Right lobe of liver (tissue), 6 donors: Measurements from ENCODE around the gene SIM2. TPM values are rescaled to one million over a fixed set of nuclear protein-coding genes. Genes with fewer than 3 reads are reported as not detected.

ENCODE experiments used
- ATAC-seq, 4 donors: fragments of 200-7000 bp; cut with Tn5 transposase; one replicate each; pipeline ENCODE4 v1.9.1; 2020; ENCODE audit warnings: mild to moderate bottlenecking in 4 of 4, moderate library complexity in 4 of 4
- DNase-seq, 3 donors: peaks; one replicate each; pipeline ENCODE4 v3.0.0-alpha.2; 2020
- H3K27ac ChIP-seq, 3 donors: fragments of 200-600 bp; one replicate each; pipeline ENCODE4 v1.8.0; 2022
- H3K27me3 ChIP-seq, 2 donors: fragments of 200-600 bp; one replicate each; pipeline ENCODE4 v1.8.0; 2022
- H3K36me3 ChIP-seq, 4 donors: fragments of 200-600 bp; sonication (generic) in 1 of 4; one replicate each; pipeline versions ENCODE4 v1.5.1 to v1.8.0; 2017 to 2022; ENCODE audit warnings: control low read depth in 1 of 4
- H3K4me1 ChIP-seq, 4 donors: fragments of 200-600 bp; sonication (generic) in 1 of 4; one replicate each; pipeline versions ENCODE4 v1.5.1 to v1.8.0; 2017 to 2022; ENCODE audit warnings: control low read depth in 1 of 4
- H3K4me3 ChIP-seq, 3 donors: fragments of 200-600 bp; one replicate each; pipeline ENCODE4 v1.8.0; 2022
- H3K9me3 ChIP-seq, 4 donors: fragments of 200-600 bp; sonication (generic) in 1 of 4; one replicate each; pipeline versions ENCODE4 v1.5.1 to v1.8.0; 2017 to 2022; ENCODE audit warnings: control low read depth in 1 of 4
- CTCF ChIP-seq, 4 donors: fragments of 200-600 bp in 3 of 4; fragments of 450-650 bp in 1 of 4; IDR thresholded peaks; one replicate each; pipeline versions ENCODE4 v1.5.1 to v1.8.0; 2016 to 2022; ENCODE audit warnings: antibody characterized with exemption in 4 of 4, mild to moderate bottlenecking in 2 of 4
- POLR2A ChIP-seq: fragments of 450-650 bp; IDR thresholded peaks from one replicate; pipeline ENCODE4 v1.6.1; 2017; ENCODE audit warnings: antibody characterized with exemption, mild to moderate bottlenecking
- WGBS: methylation state at CpG from one replicate; pipeline ENCODE4 v1.1.6; 2018; ENCODE audit warnings: low coverage, low lambda C conversion rate; ENCODE audit not compliant: insufficient coverage; ENCODE audit errors: missing lambda C conversion rate; 5-methylcytosine and 5-hydroxymethylcytosine counted together
- intact Hi-C, 2 donors: fragments of 100-400 bp; cut with DNase I; formaldehyde crosslinking; loops; one replicate each; pipeline versions ENCODE4 v1.11.2 to v1.14.1; 2022
- total RNA-seq, 6 experiments: library from RNA; depleted of rRNA in 2 of 6; stranded (reverse); fragments of >200 nt in 2 of 6; fragmentation: NEBNext Ultra II Directional in 3 of 6; extraction: Animal tissue kit (Norgen Biotek cat#: 25700) in 3 of 6; gene quantifications; one replicate each; pipeline versions ENCODE4 v1.1.0 to v1.2.4, GENCODE V29; 2016 to 2023
- donor health status: DM: no; HTN: yes; CAD: no.
- donor health status: DM: no; HTN: no; CAD: no.
- donor health status: DM: no; HTN: no; CAD: no.
- donor health status: DM: no; HTN: yes; CAD: no.
- donor health status: DM: no; HTN: yes; CAD: no.

SIM2 gene
- total RNA-seq, 6 experiments from 2014 or later = not detected

GRCh38 chr21:36791695-36792470 lies 93.0 kb downstream of the SIM2 start:
- Histone ChIP-seq H3K36me3 (no peaks in the 10 kb centered on the region), H3K27ac (no peak overlapping the region), H3K4me3 (no peak overlapping the region), H3K4me1 (no peaks in the 10 kb centered on the region), H3K27me3 (no peaks in the 10 kb centered on the region), H3K9me3 (no peaks in the 10 kb centered on the region)
- DNase-seq (no peak), ATAC-seq (no peak)
- TF ChIP-seq CTCF (IDR thresholded peaks at IDR 0.05) (no peak), POLR2A (no peak)
- intact Hi-C loops = no loop called here
- WGBS = 78% methylated on average over 14 of the region's 21 CpGs

- intact Hi-C loops = no loop called here
- TF ChIP-seq POLR2A (no peak), CTCF (IDR thresholded peaks at IDR 0.05) (no peak)
- Histone ChIP-seq H3K9me3 (no peaks in the 10 kb centered on the region), H3K27me3 (no peaks in the 10 kb centered on the region), H3K36me3 (no peaks in the 10 kb centered on the region), H3K4me3 (no peak overlapping the region), H3K27ac (no peak overlapping the region), H3K4me1 (no peaks in the 10 kb centered on the region)
- 89% methylated on average over 3 of the region's 6 CpGs for WGBS
- ATAC-seq (peak in 1 of 4 donors; percentile 52), DNase-seq (no peak)
These were observed 93.6 kb downstream of the SIM2 start for GRCh38 chr21:36792505-36792967.

GRCh38 chr21:36796070-36796469 lies 97.2 kb downstream of the SIM2 start:
- WGBS = 83% methylated on average over 2 of the region's 2 CpGs
- TF ChIP-seq CTCF (IDR thresholded peaks at IDR 0.05) = no peak
- TF ChIP-seq POLR2A = no peak
- intact Hi-C loops = no loop called here
- no peaks in the 10 kb centered on the region for H3K4me1 ChIP-seq
- no peaks in the 10 kb centered on the region for H3K9me3 ChIP-seq
- ATAC-seq (no peak), DNase-seq (no peak)
- H3K4me3 ChIP-seq = no peak overlapping the region
- H3K27me3 ChIP-seq = no peaks in the 10 kb centered on the region
- H3K36me3 ChIP-seq = no peaks in the 10 kb centered on the region
- no peak overlapping the region for H3K27ac ChIP-seq

GRCh38 chr21:36798491-36798890 lies 99.6 kb downstream of the SIM2 start:
- no peaks in the 10 kb centered on the region for H3K27me3 ChIP-seq
- H3K27ac ChIP-seq = no peak overlapping the region
- H3K9me3 ChIP-seq = no peaks in the 10 kb centered on the region
- ATAC-seq (no peak), DNase-seq (no peak)
- no peak for TF ChIP-seq POLR2A
- no peak for TF ChIP-seq CTCF (IDR thresholded peaks at IDR 0.05)
- no peak overlapping the region for H3K4me3 ChIP-seq
- intact Hi-C loops = no loop called here
- H3K4me1 ChIP-seq = no peaks in the 10 kb centered on the region
- no peaks in the 10 kb centered on the region for H3K36me3 ChIP-seq

Other genes with a start within 250 kb of the SIM2 start
- 10 to 100 TPM in 4 of 6 experiments, 1 to 10 TPM in 2; 9.3 to 16.7 (median 13.0) TPM for gene CLDN14, start 219.0 kb upstream of the SIM2 start, total RNA-seq